SK-N-MC (cell line): ENCODE measurements around the gene RRP12.

Experiments
- DNase-seq: peaks from one replicate; pipeline ENCODE4 v3.0.0-alpha.2; 2011; ENCODE audit warnings: low read depth, low spot score
- H3K27ac ChIP-seq: fragments of 200-600 bp; sonication (generic); 2 replicates; pipeline ENCODE4 v1.5.1; 2016; ENCODE audit warnings: mixed run types
- H3K36me3 ChIP-seq: fragments of 200-600 bp; sonication (generic); 2 replicates; pipeline ENCODE4 v1.6.1; 2017; ENCODE audit warnings: antibody characterized with exemption, low read length, mixed read lengths; ENCODE audit not compliant: insufficient read depth
- H3K4me3 ChIP-seq: fragments of 200-600 bp; sonication (generic); 2 replicates; pipeline ENCODE4 v1.5.1; 2016
- H3K9ac ChIP-seq: fragments of 200-600 bp; sonication (generic); 2 replicates; pipeline ENCODE4 v1.8.0; 2017; ENCODE audit warnings: mixed run types, mixed read lengths; ENCODE audit not compliant: insufficient read length
- H3K9me3 ChIP-seq: fragments of 200-600 bp; sonication (generic); 2 replicates; pipeline ENCODE4 v1.6.1; 2017; ENCODE audit warnings: low read depth, mild to moderate bottlenecking, antibody characterized with exemption, low read length, moderate library complexity, mixed read lengths
- EZH2 ChIP-seq: fragments of 200-600 bp; sonication (generic); IDR thresholded peaks from one replicate; pipeline ENCODE4 v1.6.1; 2017; ENCODE audit warnings: antibody characterized with exemption
- FOXP2 ChIP-seq: optimal IDR thresholded peaks from 2 replicates; pipeline ENCODE3; 2011; ENCODE audit warnings: mild to moderate bottlenecking, moderate library complexity; ENCODE audit not compliant: insufficient read depth; ENCODE audit errors: extremely low read length, control extremely low read depth
- POLR2AphosphoS5 ChIP-seq: IDR thresholded peaks from 2 replicates; pipeline ENCODE4 v1.6.1; 2012; ENCODE audit warnings: mild to moderate bottlenecking, low read depth, low read length, borderline replicate concordance

Gene RRP12

GRCh38 chr10:97319671-97320479, 81.3 kb downstream of the RRP12 start:
- Histone ChIP-seq H3K9me3 (no peaks in the 10 kb centered on the region), H3K36me3 (no peaks in the 10 kb centered on the region), H3K9ac (no peak overlapping the region), H3K4me3 (peak overlapping the region; percentile 81; the same call in 1 of the 2 replicates), H3K27ac (no peak overlapping the region)
- DNase-seq, result no peak
- TF ChIP-seq EZH2, result no peak
- TF ChIP-seq FOXP2, result no peak
- TF ChIP-seq POLR2AphosphoS5, result no peak

GRCh38 chr10:97318772-97319651, 82.1 kb downstream of the RRP12 start, which contains the start of gene FRAT1:
Gene FRAT1 (plus strand): TSS chr10:97319271. CDS start chr10:97319454, 183 bp downstream.
- TF ChIP-seq EZH2 (no peak), POLR2AphosphoS5 (no peak; the same call in 1 of the 2 replicates), FOXP2 (no peak)
- DNase-seq, result peak; percentile 42
- Histone ChIP-seq H3K9me3 (no peaks in the 10 kb centered on the region), H3K36me3 (no peaks in the 10 kb centered on the region), H3K4me3 (peak within 1 kb of the TSS; percentile 81), H3K9ac (peak within 1 kb of the TSS; percentile 94), H3K27ac (peak within 1 kb of the TSS; percentile 80; the same call in 1 of the 2 replicates)

- Histone ChIP-seq H3K9me3 (no peaks in the 10 kb centered on the region), H3K4me3 (no peak overlapping the region), H3K36me3 (no peaks in the 10 kb centered on the region), H3K9ac (no peak overlapping the region), H3K27ac (no peak overlapping the region)
- DNase-seq, result no peak
- TF ChIP-seq EZH2, result no peak
- TF ChIP-seq FOXP2, result no peak
- no peak for TF ChIP-seq POLR2AphosphoS5
Observed at GRCh38 chr10:97314671-97315070, 86.5 kb downstream of the RRP12 start.

- H3K9ac ChIP-seq, result no peak overlapping the region
- H3K4me3 ChIP-seq, result no peak overlapping the region
- no peaks in the 10 kb centered on the region for H3K36me3 ChIP-seq
- H3K27ac ChIP-seq, result no peak overlapping the region
- DNase-seq, result no peak
- no peak for TF ChIP-seq FOXP2
- TF ChIP-seq EZH2, result no peak
- TF ChIP-seq POLR2AphosphoS5, result no peak
- no peaks in the 10 kb centered on the region for H3K9me3 ChIP-seq
Observed at GRCh38 chr10:97312897-97313296, 88.2 kb downstream of the RRP12 start.

GRCh38 chr10:97311111-97311626, 90.0 kb downstream of the RRP12 start:
- no peak overlapping the region for H3K9ac ChIP-seq
- H3K9me3 ChIP-seq, result no peaks in the 10 kb centered on the region
- H3K36me3 ChIP-seq, result no peaks in the 10 kb centered on the region
- no peak overlapping the region for H3K27ac ChIP-seq
- H3K4me3 ChIP-seq, result no peak overlapping the region
- no peak for TF ChIP-seq POLR2AphosphoS5
- no peak for TF ChIP-seq EZH2
- no peak for TF ChIP-seq FOXP2
- DNase-seq, result no peak

GRCh38 chr10:97307866-97308780, 93.0 kb downstream of the RRP12 start:
- Histone ChIP-seq H3K4me3 (no peak overlapping the region), H3K9ac (no peak overlapping the region), H3K27ac (no peak overlapping the region), H3K36me3 (no peaks in the 10 kb centered on the region), H3K9me3 (no peaks in the 10 kb centered on the region)
- no peak for DNase-seq
- no peak for TF ChIP-seq FOXP2
- no peak for TF ChIP-seq EZH2
- no peak for TF ChIP-seq POLR2AphosphoS5

GRCh38 chr10:97307441-97307840, 93.7 kb downstream of the RRP12 start:
- TF ChIP-seq FOXP2 (no peak), EZH2 (no peak), POLR2AphosphoS5 (no peak)
- no peak overlapping the region for H3K9ac ChIP-seq

More at GRCh38 chr10:97307441-97307840, 93.7 kb downstream of the RRP12 start:
- no peak for DNase-seq
- Histone ChIP-seq H3K9me3 (no peaks in the 10 kb centered on the region), H3K4me3 (no peak overlapping the region), H3K36me3 (no peaks in the 10 kb centered on the region), H3K27ac (no peak overlapping the region)
